NCI-H1105 (cell line): ENCODE data around the gene ZPBP2.
"Not testable (repeated sequence)": the region's sequence is repeated elsewhere in the genome, so short reads cannot be mapped to it uniquely, and the experiment has no call there.

ENCODE experiments used
- DNase-seq: peaks from one replicate; lab custom pipeline; 2025; lab: John Stamatoyannopoulos, UW

Gene ZPBP2

DNA sequence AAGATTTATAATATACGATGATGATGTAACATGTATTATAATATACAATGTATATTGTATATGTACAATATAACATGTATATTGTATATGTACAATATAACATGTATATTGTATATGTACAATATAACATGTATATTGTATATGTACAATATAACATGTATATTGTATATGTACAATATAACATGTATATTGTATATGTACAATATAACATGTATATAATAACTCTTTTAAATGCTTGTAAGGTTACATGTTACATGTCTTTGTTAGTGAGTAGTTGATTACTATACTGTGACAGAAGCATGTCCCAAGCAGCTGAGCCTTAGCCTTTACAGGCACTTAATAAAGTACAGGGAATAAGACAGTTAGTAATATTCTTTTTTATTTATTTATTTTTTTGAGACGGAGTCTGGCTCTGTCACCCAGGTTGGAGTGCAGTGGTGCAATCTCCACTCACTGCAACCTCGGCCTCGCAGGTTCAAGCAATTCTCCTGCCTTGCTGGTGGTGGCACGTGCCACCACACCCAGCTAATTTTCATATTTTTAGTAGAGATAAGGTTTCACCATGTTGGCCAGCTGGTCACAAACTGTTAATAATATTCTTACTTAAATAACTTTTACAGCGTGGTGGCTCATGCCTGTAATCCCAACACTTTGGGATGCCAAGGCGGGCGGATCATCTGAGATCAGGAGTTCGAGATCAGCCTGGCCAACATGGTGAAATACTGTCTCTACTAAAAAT lies 11.9 kb upstream of the ZPBP2 start:
- not testable (repeated sequence) for DNase-seq

DNA sequence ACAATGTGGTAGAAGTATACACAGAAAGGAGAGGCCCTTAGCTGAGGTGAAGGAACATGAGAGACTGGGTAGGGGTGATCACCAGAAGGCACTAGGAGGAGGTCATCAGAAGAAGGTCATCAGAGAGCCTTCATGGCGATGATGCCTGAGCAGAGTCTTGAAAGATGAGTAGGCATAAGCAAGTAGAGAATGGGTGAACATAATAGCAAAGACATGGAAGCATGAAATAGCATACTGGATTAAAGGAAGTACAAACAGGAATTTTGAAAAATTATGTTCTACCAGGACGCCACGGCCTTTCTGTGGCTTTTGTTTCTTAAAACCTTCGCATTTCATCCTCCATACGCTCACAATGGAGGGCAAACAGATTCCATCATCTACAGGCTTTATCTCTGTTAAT lies 6.8 kb upstream of the ZPBP2 start:
- no peak for DNase-seq

DNA sequence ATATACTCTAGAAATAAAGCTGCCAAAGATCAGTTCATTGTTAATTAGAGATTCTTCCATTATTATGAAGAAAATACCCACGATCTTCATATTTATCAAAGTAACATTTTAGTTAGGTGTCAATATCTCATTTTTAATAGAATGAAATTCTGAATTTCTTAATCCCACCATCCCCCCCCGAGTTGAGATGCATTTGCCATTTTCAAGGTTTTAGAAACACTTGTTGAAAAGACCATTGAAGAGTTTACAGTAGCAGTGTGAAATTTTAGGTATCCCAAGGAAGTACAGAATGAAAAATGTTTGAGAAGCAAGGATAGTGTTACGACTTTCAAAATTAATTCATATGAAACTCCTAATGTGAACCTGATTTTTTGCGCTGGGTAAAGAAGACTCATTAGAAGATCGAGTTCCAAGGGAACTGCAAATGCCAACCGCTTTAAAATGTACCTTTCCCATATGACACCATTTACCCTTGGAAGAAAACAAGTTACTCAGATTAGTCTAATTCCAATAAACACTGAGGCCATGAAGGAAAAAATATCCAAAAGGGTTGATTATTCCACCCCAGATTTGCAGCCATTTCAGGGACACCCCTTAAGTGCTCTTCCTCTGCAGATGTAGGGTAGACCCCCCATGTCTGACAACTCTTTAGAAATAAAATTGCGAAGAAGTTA lies 4.6 kb upstream of the ZPBP2 start:
- no peak for DNase-seq

DNA sequence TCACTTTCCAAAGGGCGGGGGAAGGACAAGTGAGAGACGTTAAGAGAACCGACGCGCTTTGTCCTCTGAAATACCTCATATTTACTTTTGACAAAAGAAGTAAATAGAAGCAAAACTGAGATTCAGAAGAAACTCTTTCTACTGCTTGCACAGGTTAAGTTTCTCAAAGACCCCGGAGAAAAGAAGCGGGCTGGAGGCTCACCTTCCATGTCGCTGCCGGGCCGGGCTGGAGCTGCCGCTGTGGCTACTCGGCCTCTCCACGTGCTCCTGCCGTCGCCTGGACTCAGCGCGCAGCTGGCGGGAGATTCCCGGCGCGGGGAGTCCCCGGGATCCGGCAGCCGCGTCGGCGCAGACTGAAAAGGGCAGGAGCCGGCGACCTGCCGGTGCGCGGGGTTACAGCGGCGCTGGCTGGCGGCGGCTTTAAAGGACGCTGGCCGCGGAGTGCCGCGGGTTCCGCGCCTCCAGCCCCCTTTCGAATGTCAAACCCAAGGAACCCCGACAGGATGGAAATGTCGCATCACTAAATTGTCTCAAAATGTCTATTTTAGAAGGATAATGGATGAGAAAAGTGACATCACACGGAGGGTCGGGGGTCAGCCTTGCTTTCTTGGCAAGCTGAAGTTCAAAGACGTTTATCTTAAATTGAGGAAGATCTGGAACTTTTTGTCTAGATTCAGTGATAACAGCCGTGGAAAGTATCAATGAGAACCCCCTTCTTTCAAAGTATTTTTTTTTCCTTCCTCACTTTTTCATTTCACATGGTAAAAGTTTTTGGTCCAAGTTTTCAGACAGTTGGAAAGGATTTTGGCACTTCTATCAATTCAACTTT lies 3.9 kb upstream of the ZPBP2 start, which contains the start of gene IKZF3:
Gene IKZF3, minus strand, starts transcription at position 395 of the 829 bp plus-strand sequence. Its CDS starts 186 bp downstream, at position 209.
- DNase-seq: no peak

DNA sequence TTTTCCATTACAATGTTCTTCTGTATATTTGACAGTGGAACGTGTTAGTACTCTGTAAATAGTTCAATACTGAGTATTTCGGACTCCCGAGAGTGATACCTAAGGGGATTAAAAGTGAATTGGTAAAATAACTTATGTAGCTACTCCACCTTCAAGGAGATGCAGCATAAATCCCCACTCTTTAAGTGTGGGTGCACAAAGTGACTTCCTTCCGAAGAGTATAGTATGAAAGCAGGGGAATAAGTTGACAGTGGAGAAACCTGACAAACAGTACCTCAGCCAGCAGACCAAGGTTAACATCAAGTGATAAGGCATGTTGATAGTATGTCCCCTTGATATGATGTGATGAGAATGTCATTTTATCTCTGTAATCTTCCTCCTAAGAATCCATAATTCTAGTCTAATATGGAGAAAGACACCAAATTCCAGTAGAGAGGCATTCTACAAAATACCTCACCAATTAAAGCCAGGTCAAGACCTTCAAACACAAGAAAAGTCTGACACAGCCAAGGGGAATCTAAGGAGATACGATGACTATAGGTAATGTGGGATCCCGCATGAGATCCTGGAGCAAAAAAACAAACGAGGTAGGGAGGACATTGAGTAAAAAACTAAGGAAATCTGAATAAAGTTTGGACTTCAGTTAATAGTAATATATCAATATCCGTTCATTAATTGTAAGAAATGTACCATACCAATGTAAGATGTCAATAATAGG lies 1.8 kb upstream of the ZPBP2 start:
- DNase-seq: no peak

DNA sequence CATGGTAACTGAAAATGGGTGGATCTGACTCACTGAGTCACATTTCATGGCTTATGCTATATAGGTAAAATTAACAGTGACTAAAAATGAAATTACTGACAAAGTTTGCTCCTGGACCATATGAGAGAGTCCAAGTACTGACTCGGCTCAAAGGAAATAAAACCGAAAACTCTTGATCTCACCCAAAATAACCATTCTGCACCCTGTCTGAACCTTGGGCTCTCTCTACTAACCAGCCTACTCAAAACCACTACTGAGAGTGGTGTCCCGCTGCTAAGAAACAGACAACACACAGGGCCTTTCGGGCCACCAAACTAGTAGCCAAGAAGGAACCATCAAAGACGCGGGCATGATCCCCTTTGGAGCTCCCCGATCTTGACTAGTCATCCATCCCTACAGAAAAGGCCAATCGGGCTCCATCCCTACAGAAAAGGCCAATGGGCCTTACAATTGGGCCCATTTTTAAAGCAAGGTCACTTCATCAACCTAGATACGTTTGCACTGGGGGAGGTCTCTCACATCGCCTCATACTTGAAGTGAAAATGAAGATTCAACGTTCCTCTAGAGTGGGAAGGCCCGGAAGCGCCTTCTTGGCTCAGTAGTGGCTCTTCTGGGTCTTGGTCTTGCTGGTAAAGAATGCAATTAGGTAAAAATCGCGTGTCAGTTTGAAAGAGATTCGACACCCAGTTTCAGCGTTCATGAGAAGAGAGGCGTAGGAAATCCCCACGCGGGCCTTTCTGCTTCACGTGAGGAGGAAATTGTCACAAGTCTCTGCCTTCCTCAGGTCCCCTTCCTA lies 720 bp upstream of the ZPBP2 start:
- DNase-seq: no peak

DNA sequence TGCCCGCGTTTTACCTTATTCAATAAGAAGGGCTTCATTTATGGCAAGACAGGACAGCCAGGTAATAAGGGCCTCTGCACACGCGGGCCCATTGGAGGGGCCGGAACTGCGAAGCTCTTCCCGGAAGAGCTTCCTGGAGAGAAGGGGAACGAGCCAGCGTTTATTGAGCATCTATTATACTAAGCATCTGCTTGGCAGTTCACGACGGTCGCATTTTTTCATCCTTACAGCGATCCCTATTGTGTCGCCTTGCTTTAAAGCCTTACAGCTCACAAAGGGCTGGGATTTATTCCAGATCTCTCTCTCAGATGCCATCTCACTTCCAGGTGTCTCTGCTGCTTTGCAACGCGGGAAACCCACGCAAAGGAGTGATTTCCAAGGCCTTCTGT lies 546 bp downstream of the ZPBP2 start:
- DNase-seq: no peak

DNA sequence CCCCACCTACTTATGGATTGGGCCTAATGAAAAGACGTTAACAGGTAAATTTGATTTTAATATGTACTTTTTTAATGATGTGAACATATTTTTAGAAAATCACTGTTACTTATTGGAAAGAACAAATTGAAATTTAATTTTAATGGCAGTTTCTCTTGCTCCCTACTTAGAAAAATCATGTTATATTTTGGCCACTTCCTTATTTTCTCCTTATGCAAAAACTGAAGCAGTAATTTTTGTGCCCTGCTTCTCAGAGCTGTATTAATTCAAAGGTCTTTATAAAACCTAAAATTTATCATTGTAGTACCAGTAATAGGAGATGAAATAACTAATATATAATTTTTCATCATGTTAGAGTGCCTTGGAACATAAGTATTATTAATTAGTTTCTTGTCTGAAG lies 2.8 kb downstream of the ZPBP2 start:
- no peak for DNase-seq

DNA sequence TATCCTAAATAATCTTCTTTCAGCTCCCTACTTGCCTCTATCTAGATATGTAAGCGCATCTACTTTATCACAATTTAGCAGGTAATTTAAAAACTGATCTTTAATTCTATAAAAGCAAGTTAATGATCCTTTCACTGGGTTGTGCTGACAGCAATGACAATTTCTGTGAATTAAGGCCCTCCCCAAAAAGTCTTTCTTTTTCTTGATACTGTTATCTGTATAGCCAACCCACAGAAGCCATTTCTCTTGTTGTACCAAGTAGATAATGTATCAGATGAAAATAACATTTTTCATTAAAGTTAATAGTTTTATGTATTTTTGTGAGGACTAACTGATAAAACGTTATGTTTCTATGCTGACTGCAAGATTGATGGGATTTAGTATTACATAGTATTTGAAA lies 3.8 kb downstream of the ZPBP2 start:
- no peak for DNase-seq

DNA sequence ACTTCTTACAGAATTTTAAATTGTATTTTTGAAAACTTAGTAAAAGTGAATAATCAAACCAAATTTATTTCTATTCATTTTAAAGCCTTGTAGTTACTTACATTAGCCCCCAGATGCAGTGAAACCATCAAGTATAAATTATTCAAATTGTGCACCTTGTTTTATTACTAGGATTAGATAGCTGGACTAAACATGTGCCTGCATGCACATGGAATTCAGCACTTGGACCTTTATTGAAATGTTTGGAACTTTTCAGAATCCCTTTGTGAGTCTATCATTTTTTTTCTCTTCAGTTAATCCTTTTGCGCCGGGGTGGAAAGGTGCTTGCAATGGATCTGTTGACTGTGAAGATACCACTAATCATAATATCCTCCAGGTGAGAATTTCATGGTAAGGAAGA lies 4.7 kb downstream of the ZPBP2 start:
- DNase-seq: peak; percentile 8

DNA sequence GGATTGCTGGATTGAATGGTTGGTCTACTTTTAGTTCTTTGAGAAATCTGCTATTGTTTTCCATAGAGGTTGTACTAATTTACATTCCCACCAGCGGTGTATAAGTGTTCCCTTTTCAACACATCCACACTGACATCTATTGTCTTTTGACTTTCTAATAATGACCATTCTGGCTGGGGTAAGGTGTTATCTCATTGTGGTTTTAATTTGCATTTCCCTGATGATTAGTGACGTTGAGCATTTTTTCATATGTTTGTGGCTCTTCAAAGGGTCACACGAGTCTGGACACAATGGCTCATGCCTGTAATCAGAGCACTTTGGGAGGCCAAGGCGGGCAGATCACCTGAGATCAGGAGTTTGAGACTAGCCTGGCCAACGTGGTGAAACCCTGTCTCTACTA lies 18.1 kb downstream of the ZPBP2 start:
- not testable (repeated sequence) for DNase-seq

DNA sequence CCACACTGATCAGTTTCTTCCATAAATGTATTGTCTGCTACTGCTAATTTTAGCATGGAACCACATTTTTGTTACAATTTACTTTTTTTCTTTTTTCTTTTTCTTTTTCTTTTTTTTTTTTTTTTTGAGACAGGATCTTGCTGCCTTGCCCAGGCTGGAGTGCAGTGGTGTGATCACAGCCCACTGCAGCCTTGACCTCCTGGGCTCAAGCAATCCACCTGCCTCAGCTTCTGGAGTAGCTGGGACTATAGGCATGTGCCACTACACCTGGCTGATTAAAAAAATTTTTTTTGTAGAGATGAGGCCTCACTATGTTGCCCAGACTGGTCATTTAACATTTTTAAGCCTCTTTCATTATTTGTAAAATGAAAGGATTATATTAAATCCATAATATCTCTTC lies 19.1 kb downstream of the ZPBP2 start:
- no peak for DNase-seq

DNA sequence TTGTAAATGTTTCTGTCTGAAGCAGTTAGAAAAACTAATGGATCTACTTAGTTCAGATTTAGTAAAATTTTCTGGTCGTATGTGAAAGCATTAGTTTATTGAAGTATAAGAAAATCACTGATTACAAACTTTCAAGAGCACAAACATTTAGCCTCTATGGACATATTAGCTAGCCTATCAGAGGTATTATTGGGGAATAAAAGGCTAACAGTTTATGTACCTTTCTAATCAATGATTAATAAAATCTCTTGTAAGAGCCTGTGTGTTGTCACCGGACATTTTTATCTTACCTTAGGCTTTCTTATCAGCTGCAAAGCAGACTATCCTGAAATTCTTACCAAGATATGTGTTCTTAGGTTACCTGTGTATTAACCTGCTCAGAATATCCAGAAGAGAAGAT lies 21.2 kb downstream of the ZPBP2 start:
- DNase-seq: no peak

DNA sequence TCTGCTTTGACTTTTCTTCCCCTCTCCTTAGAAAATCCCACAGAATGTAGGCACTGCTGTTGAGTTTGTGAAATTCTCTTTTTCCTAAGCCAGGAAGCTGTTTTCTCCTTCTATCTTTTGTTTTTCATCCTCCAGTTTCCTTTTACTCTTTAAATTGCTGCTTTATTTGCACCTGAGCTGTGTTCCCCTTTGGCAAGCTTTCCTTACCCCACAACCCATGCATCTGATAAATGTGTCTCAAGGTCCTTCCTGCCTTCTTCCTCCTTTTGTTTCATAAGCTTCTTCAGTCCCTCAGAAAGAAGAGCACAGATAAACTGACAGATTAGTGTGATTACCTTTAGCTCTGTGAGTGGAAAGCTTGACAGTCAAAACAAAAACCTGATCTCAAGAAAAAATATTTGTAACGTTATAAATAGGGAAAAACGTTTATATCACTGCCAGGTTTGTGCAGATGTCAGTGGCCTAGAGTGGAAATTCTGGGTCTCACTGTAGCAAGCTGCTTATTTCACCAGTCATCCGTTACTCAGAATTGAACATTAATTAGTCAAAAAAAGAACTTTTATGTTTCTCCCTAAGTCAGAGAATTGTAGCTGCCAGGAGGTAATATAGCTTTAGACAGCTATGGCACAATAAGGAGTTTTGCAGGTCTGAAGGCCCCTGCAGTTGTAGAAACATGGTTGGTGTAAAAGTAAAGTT lies 26.8 kb downstream of the ZPBP2 start:
- DNase-seq: no peak

DNA sequence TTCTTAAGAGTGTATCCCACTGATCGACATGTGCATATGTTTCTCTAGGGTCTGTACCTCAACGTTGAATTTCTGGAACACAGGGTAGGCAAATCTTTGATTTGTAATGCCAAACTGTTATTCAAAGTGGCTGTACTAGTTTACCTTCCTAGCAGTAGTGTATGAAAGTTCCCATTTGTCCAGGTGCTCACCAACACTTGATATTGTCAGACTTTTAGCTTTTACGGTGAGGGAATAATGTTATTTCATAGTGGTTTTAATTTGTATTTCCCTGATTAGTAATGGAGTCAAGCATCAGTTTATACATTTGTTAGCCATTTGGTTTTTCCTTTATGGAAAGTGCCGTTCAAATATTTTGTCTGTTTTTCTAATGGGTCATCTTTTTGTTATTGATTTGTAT lies 30.1 kb downstream of the ZPBP2 start:
- no peak for DNase-seq

DNA sequence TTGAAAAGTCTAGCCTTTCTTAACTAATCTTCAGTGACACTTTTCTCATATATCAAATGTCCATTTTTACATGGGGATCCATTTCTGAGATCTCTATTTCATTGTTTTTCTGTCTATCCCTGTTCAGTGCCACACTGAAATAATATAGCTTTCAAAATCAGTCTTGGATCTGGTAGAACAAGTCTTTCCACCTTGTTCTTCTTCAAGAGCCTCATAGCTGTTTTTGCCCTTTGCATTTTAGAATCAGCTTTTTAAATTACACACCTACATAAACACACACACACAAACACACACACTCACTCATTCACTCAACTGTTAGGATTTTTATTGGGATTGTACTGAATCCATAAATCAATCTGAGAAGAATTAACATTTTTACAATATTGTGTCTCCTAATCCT lies 31.2 kb downstream of the ZPBP2 start:
- DNase-seq: no peak

DNA sequence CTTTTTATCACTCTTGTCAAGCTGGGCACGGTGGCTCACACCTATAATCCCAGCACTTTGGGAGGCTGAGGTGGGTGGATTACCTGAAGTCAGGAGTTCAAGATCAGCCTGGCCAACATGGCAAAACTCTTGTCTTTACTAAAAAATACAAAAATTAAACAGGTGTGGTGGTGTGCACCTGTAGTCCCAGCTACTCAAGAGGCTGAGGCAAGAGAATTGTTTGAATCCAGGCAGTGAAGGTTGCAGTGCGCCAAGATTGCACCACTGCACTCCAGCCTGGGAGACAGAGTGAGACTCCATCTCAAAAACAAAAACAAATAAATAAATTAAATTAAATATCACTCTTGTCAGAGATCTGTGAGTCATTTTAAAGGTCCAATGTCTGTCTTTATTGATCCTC lies 34.0 kb downstream of the ZPBP2 start:
- not testable (repeated sequence) for DNase-seq

DNA sequence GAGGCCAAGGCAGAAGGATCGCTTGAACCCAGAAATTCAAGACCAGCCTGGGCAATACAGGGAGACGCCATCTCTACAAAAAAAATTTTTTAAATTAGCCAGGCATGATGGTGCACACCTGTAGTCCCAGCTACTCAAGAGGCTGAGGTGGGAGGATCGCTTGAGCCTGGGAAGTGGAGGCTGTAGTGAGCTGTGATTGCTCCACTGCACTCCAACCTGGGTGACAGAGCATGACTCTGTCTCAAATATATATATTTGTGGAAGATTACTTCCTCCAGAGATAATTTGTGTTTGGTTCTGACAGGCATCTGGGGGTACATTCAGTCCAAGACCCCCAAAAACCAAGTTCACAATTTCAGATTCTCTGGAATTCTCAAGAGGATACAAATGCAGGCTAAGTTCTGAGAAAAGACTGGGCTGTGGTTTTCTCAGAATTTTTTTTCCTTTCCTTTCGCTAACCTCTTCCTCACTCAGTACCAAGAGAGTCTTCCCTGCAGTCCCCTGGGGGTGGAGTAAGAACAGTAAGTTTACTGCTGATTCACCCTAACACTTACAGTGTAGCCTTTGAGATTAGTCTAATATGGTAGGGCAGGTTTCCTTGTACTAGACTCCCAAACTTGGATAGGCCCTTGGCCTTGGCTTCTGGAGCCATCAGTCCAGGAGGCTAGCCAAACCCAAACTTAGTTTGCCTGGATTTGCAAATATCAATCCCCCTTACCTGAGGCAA lies 35.3 kb downstream of the ZPBP2 start:
- DNase-seq: no peak

DNA sequence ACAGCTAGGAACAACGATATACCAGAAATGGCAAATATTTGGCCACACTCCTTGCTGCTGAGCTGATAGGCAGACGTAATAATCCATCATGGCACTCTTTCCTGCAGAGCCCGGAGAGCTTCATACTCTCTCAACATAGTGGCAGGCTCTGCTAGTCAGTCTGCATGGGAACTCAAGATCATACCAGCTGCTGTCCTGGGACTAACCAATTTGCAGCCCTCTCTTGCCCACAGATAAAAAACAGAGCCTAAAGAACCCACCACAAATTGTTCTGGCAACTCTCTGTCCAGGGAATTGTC lies 36.9 kb downstream of the ZPBP2 start:
- DNase-seq: no peak

DNA sequence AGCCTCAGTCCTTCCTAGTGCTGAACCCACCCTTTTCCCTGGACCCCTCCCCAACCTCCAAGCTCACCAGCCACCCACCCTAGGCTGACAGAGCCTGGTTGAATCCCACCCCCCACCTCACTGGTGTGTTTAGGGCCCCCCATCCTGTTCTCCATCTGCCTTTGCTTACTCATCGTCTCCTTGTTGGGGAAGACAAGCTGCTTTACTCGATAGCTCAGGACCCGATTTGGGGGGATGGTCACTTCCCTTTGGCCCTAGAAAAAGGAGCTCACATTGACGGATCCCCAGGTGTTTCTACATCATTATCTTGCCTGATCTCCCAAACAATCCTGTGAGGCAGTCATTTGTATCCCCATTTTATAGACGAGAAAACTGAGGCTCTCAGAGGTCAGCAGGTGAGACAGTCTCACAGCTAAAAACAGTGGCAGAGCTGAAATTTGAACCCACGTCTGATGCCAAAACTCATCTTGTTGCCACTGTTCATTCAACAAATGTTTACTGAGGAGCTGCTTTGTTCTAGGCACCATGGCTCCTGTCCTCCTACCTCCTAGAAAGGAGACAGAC lies 40.9 kb downstream of the ZPBP2 start:
- no peak for DNase-seq
